Measurements from ENCODE around the gene DENND1A.
A peak's percentile ranks its signal among the peaks of the same experiment; 100 is the strongest.
"Not testable (repeated sequence)": the region's sequence is repeated elsewhere in the genome, so short reads cannot be mapped to it uniquely, and the experiment has no call there.

DENND1A gene

GRCh38 chr9:123643518-123643917 lies 286.4 kb downstream of the DENND1A start:
- DNase-seq: peak; percentile 45

GRCh38 chr9:123642291-123643278 lies 287.3 kb downstream of the DENND1A start:
- peak; percentile 95 for DNase-seq

GRCh38 chr9:123640792-123641222 lies 289.1 kb downstream of the DENND1A start:
- DNase-seq: no peak

- no peak for DNase-seq
Observed at GRCh38 chr9:123639743-123640142, 290.2 kb downstream of the DENND1A start.

- no peak for DNase-seq
Observed at GRCh38 chr9:123637945-123638634, 291.8 kb downstream of the DENND1A start.

- DNase-seq: no peak
Observed at GRCh38 chr9:123637606-123637944, 292.4 kb downstream of the DENND1A start.

GRCh38 chr9:123636805-123637204 lies 293.1 kb downstream of the DENND1A start:
- not testable (repeated sequence) for DNase-seq

- no peak for DNase-seq
Observed at GRCh38 chr9:123631862-123632261, 298.1 kb downstream of the DENND1A start.

- DNase-seq: no peak
Observed at GRCh38 chr9:123630233-123630632, 299.7 kb downstream of the DENND1A start.

GRCh38 chr9:123629531-123629930 lies 300.4 kb downstream of the DENND1A start:
- DNase-seq: no peak

GRCh38 chr9:123622711-123623241 lies 307.1 kb downstream of the DENND1A start:
- no peak for DNase-seq

- DNase-seq: no peak
Observed at GRCh38 chr9:123620239-123620638, 309.7 kb downstream of the DENND1A start.

- DNase-seq: no peak
Observed at GRCh38 chr9:123617952-123618678, 311.8 kb downstream of the DENND1A start.

- no peak for DNase-seq
Observed at GRCh38 chr9:123617286-123617685, 312.6 kb downstream of the DENND1A start.

- no peak for DNase-seq
Observed at GRCh38 chr9:123616707-123617106, 313.2 kb downstream of the DENND1A start.

- no peak for DNase-seq
Observed at GRCh38 chr9:123615381-123615780, 314.5 kb downstream of the DENND1A start.

GRCh38 chr9:123614306-123615263 lies 315.3 kb downstream of the DENND1A start:
- DNase-seq: no peak

- DNase-seq: no peak
Observed at GRCh38 chr9:123611226-123611625, 318.7 kb downstream of the DENND1A start.

- DNase-seq: no peak
Observed at GRCh38 chr9:123609844-123610243, 320.1 kb downstream of the DENND1A start.

- no peak for DNase-seq
Observed at GRCh38 chr9:123608104-123608503, 321.8 kb downstream of the DENND1A start.

- DNase-seq: no peak
Observed at GRCh38 chr9:123607479-123607878, 322.4 kb downstream of the DENND1A start.

GRCh38 chr9:123606141-123606540 lies 323.8 kb downstream of the DENND1A start:
- no peak for DNase-seq
